Endothelial cell of umbilical vein (primary cell): Measurements from ENCODE around the gene RSPH10B2.
"Not testable (repeated sequence)": the region's sequence is repeated elsewhere in the genome, so short reads cannot be mapped to it uniquely, and the experiment has no call there.

Source experiments
- POLR2A ChIP-seq: IDR thresholded peaks from 2 replicates; pipeline ENCODE4 v1.6.1; 2012; ENCODE audit warnings: low read depth, mild to moderate bottlenecking, control low read depth, low read length
- POLR2AphosphoS5 ChIP-seq: IDR thresholded peaks from 2 replicates; pipeline ENCODE4 v1.6.1; 2012; ENCODE audit warnings: low read depth, mild to moderate bottlenecking, control low read depth, low read length, moderate library complexity; ENCODE audit not compliant: insufficient read depth
- TF ChIP-seq, protein P1 (sequence below), 2 donors: IDR thresholded peaks; 1 replicate in 1 of 2; 2 replicates in 1 of 2; pipeline ENCODE4 v1.5.1; 2011; ENCODE audit warnings: low read length in 2 of 2, mild to moderate bottlenecking in 2 of 2, moderate library complexity in 2 of 2, control low read depth in 1 of 2, inconsistent platforms in 1 of 2, low read depth in 1 of 2; ENCODE audit not compliant: insufficient read depth in 1 of 2; ENCODE audit errors: extremely low read depth in 1 of 2
- TF ChIP-seq, protein P2 (sequence below): IDR thresholded peaks from 2 replicates; pipeline ENCODE4 v1.6.1; 2011; ENCODE audit not compliant: insufficient read depth, insufficient read length

DNA sequence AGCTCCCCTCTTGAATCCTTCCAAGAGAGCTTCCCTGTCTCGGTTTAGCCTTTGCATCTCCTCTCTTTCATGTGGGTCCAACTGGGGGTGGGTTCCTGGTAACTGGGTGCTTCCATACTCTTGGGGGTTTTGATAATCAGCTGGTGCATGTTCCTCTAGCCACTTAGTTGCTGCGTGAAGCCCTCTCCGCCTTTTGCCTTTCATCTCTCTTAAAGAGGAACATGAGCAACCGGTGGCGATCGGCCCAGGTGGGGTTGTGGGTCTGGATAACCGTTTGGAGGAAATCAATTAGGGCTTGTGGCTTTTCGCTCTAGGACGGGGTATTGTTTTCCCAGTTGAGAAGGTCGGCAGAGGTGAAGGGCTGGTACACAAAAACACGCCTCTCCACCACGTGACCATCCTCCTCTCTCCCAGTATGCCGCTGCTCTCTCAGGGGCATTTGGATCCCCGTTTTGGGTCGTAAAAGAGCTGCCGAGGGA is 92.1 kb downstream of the RSPH10B2 start:
- TF ChIP-seq, protein P1, sequence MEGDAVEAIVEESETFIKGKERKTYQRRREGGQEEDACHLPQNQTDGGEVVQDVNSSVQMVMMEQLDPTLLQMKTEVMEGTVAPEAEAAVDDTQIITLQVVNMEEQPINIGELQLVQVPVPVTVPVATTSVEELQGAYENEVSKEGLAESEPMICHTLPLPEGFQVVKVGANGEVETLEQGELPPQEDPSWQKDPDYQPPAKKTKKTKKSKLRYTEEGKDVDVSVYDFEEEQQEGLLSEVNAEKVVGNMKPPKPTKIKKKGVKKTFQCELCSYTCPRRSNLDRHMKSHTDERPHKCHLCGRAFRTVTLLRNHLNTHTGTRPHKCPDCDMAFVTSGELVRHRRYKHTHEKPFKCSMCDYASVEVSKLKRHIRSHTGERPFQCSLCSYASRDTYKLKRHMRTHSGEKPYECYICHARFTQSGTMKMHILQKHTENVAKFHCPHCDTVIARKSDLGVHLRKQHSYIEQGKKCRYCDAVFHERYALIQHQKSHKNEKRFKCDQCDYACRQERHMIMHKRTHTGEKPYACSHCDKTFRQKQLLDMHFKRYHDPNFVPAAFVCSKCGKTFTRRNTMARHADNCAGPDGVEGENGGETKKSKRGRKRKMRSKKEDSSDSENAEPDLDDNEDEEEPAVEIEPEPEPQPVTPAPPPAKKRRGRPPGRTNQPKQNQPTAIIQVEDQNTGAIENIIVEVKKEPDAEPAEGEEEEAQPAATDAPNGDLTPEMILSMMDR (IDR thresholded peaks at IDR 0.05; ENCODE audit: extremely low read depth in 1 of 2, insufficient read depth in 1 of 2, low read depth in 1 of 2, low read length in 2 of 2): not testable (repeated sequence)
- TF ChIP-seq, protein P2, sequence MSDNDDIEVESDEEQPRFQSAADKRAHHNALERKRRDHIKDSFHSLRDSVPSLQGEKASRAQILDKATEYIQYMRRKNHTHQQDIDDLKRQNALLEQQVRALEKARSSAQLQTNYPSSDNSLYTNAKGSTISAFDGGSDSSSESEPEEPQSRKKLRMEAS: not testable (repeated sequence)
- not testable (repeated sequence) for TF ChIP-seq POLR2AphosphoS5, POLR2A
